CD14-positive monocyte (primary cell): Measurements from ENCODE around the gene TWIST1. TPM values are rescaled to one million over a fixed set of nuclear protein-coding genes. Genes with fewer than 3 reads are reported as not detected.

Experiments used
- DNase-seq, 3 donors: peaks; one replicate each; pipeline ENCODE4 v3.0.0-alpha.2; 2011 to 2022
- H2AFZ ChIP-seq: 2 replicates; pipeline ENCODE4 v1.6.0; 2012; ENCODE audit warnings: mild to moderate bottlenecking, low read depth, low read length, inconsistent platforms; ENCODE audit not compliant: insufficient read depth, poor library complexity, severe bottlenecking
- H3K27ac ChIP-seq, 2 donors: 1 replicate in 1 of 2; 2 replicates in 1 of 2; pipeline ENCODE4 v1.5.1; 2012 to 2013; ENCODE audit warnings: low read length in 2 of 2, control low read depth in 1 of 2, inconsistent platforms in 1 of 2, low read depth in 1 of 2, mild to moderate bottlenecking in 1 of 2
- H3K27me3 ChIP-seq, 2 donors: one replicate each; pipeline versions ENCODE4 v1.6.0 to v1.6.1; 2011 to 2013; ENCODE audit warnings: low read length in 2 of 2; ENCODE audit not compliant: control insufficient read depth in 2 of 2, insufficient read depth in 2 of 2
- H3K36me3 ChIP-seq, 2 donors: replicated peaks in 1 of 2; 1 replicate in 1 of 2; 2 replicates in 1 of 2; pipeline versions ENCODE4 v1.5.1 to v1.6.1; 2012 to 2013; ENCODE audit warnings: low read length in 2 of 2, control low read depth in 1 of 2, inconsistent platforms in 1 of 2, mild to moderate bottlenecking in 1 of 2; ENCODE audit not compliant: insufficient read depth in 2 of 2, control insufficient read depth in 1 of 2
- H3K4me1 ChIP-seq, 2 donors: 1 replicate in 1 of 2; 2 replicates in 1 of 2; pipeline versions ENCODE4 v1.5.1 to v1.6.1; 2012 to 2013; ENCODE audit warnings: low read length in 2 of 2, control low read depth in 1 of 2, inconsistent platforms in 1 of 2, mild to moderate bottlenecking in 1 of 2, moderate library complexity in 1 of 2; ENCODE audit not compliant: insufficient read depth in 2 of 2, control insufficient read depth in 1 of 2
- H3K4me2 ChIP-seq: replicated peaks from 2 replicates; pipeline ENCODE3; 2012; ENCODE audit warnings: low read length, moderate library complexity, mild to moderate bottlenecking; ENCODE audit not compliant: poor library complexity, severe bottlenecking; ENCODE audit errors: extremely low read depth
- H3K4me3 ChIP-seq, 3 experiments: fragments of 200-600 bp in 1 of 3; sonication (generic) in 1 of 3; replicated peaks in 1 of 3; 1 replicate in 2 of 3; 2 replicates in 1 of 3; pipeline ENCODE4 v1.5.1; 2011 to 2013; ENCODE audit warnings: low read length in 3 of 3, mild to moderate bottlenecking in 3 of 3, control low read depth in 2 of 3, low read depth in 2 of 3, inconsistent platforms in 1 of 3, moderate library complexity in 1 of 3
- H3K79me2 ChIP-seq: 2 replicates; pipeline ENCODE4 v1.6.0; 2012; ENCODE audit warnings: mild to moderate bottlenecking, control low read depth, inconsistent platforms, low read length, moderate library complexity; ENCODE audit not compliant: insufficient read depth
- H3K9ac ChIP-seq: 2 replicates; pipeline ENCODE4 v1.6.0; 2017; ENCODE audit warnings: low read length, mild to moderate bottlenecking; ENCODE audit not compliant: insufficient read depth, poor library complexity, severe bottlenecking
- H3K9me3 ChIP-seq, 2 donors: replicated peaks in 1 of 2; 1 replicate in 1 of 2; 2 replicates in 1 of 2; pipeline versions ENCODE4 v1.5.1 to v1.6.1; 2012 to 2013; ENCODE audit warnings: low read length in 2 of 2, control low read depth in 1 of 2; ENCODE audit not compliant: control insufficient read depth in 1 of 2, insufficient read depth in 1 of 2
- H4K20me1 ChIP-seq: 2 replicates; pipeline ENCODE4 v1.6.0; 2012; ENCODE audit warnings: mild to moderate bottlenecking, low read length, control low read depth, moderate library complexity; ENCODE audit not compliant: insufficient read depth
- H3K27ac Mint-ChIP-seq, 7 donors: one replicate each; pipeline ENCODE4 v1.8.0; 2020; ENCODE audit warnings: mild to moderate bottlenecking in 7 of 7, mixed read lengths in 7 of 7, moderate library complexity in 6 of 7, inconsistent platforms in 2 of 7
- H3K27me3 Mint-ChIP-seq, 3 donors: one replicate each; pipeline ENCODE4 v1.8.0; 2021 to 2022; ENCODE audit warnings: low read depth in 3 of 3, mild to moderate bottlenecking in 3 of 3, mixed read lengths in 3 of 3, moderate library complexity in 3 of 3, inconsistent platforms in 1 of 3
- H3K36me3 Mint-ChIP-seq, 2 donors: one replicate each; pipeline ENCODE4 v1.8.0; 2020; ENCODE audit warnings: mixed read lengths in 2 of 2, inconsistent platforms in 1 of 2, mild to moderate bottlenecking in 1 of 2
- H3K4me1 Mint-ChIP-seq: one replicate; pipeline ENCODE4 v1.8.0; 2020; ENCODE audit warnings: mild to moderate bottlenecking, mixed read lengths
- H3K4me3 Mint-ChIP-seq, 2 donors: one replicate each; pipeline ENCODE4 v1.8.0; 2020; ENCODE audit warnings: mild to moderate bottlenecking in 2 of 2, mixed read lengths in 2 of 2, moderate library complexity in 1 of 2
- H3K9me3 Mint-ChIP-seq, 7 donors: one replicate each; pipeline ENCODE4 v1.8.0; 2020 to 2022; ENCODE audit warnings: mixed read lengths in 7 of 7, mild to moderate bottlenecking in 6 of 7, moderate library complexity in 6 of 7, inconsistent platforms in 2 of 7
- WGBS: methylation state at CpG from one replicate; pipeline ENCODE4 v1.1.5; 2013; ENCODE audit warnings: missing lambda C conversion rate; ENCODE audit not compliant: insufficient coverage; 5-methylcytosine and 5-hydroxymethylcytosine counted together
- intact Hi-C, 2 donors: fragments of 100-400 bp; cut with micrococcal nuclease; formaldehyde crosslinking; loops; one replicate each; pipeline versions ENCODE4 v1.15.0 to v1.15.1; 2023
- polyA plus RNA-seq, 3 donors: library from polyadenylated mRNA; depleted of rRNA in 1 of 3; unstranded in 2 of 3; stranded (reverse) in 1 of 3; fragments of 300-500 nt in 2 of 3; fragments of >200 nt in 1 of 3; fragmentation: Illumina TruSeq in 2 of 3; gene quantifications; 1 replicate in 2 of 3; 2 replicates in 1 of 3; pipeline ENCODE4 v1.2.3, GENCODE V29; 2012 to 2021
- TF ChIP-seq, protein P1 (sequence below): fragments of 200-600 bp; IDR thresholded peaks from one replicate; pipeline ENCODE4 v1.8.0; 2022; ENCODE audit warnings: antibody characterized with exemption, mild to moderate bottlenecking

TWIST1 gene
- polyA plus RNA-seq, 3 donors: not detected

DNA sequence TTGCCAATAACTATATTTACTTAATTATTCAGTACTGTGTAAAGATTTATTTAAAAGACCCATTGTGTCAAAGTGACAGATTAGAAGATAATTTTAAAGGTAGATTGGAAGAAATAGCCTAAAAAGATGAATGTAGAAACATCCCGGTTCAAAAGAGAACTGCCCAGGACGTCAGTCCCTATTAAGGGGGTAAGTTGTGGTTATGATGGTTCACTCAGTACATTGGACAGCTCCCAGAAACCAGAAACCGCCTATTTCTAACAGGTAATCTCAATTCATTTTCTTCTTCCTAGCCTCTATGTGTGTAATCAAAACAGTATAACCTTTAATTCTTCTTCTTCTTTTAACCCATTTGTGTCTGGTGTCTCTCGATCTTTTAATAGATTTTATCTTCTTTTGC, 29.3 kb upstream of the TWIST1 start:
- H3K4me2 ChIP-seq: no peak overlapping the region
- Mint-ChIP-seq H3K9me3 (peaks cover 2 to 18% (median 15%) of the 10 kb centered on the region in 7 donors), H3K27me3 (peaks cover 57 to 60% (median 58%) of the 10 kb centered on the region in 3 donors), H3K4me3 (peak overlapping the region in 1 of 2 donors; percentile 48), H3K36me3 (peaks cover 0 to 5% of the 10 kb centered on the region in 2 donors), H3K4me1 (peaks cover 5% of the 10 kb centered on the region), H3K27ac (no peak overlapping the region)
- H3K27me3 ChIP-seq: peaks cover 49 to 61% of the 10 kb centered on the region in 2 donors
- no peaks in the 10 kb centered on the region for H3K4me1 ChIP-seq
- no peak overlapping the region for H3K4me3 ChIP-seq
- intact Hi-C loops: no loop called here
- peaks cover 19 to 23% of the 10 kb centered on the region in 2 donors for H3K9me3 ChIP-seq
- no peaks in the 10 kb centered on the region for H3K79me2 ChIP-seq
- H2AFZ ChIP-seq: no peak overlapping the region
- H3K9ac ChIP-seq: no peak overlapping the region
- H3K36me3 ChIP-seq: no peaks in the 10 kb centered on the region
- DNase-seq: no peak
- TF ChIP-seq, protein P1, sequence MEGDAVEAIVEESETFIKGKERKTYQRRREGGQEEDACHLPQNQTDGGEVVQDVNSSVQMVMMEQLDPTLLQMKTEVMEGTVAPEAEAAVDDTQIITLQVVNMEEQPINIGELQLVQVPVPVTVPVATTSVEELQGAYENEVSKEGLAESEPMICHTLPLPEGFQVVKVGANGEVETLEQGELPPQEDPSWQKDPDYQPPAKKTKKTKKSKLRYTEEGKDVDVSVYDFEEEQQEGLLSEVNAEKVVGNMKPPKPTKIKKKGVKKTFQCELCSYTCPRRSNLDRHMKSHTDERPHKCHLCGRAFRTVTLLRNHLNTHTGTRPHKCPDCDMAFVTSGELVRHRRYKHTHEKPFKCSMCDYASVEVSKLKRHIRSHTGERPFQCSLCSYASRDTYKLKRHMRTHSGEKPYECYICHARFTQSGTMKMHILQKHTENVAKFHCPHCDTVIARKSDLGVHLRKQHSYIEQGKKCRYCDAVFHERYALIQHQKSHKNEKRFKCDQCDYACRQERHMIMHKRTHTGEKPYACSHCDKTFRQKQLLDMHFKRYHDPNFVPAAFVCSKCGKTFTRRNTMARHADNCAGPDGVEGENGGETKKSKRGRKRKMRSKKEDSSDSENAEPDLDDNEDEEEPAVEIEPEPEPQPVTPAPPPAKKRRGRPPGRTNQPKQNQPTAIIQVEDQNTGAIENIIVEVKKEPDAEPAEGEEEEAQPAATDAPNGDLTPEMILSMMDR: no peak
- H3K27ac ChIP-seq: no peak overlapping the region
- H4K20me1 ChIP-seq: no peaks in the 10 kb centered on the region
- WGBS: no CpG with 5 or more reads among the region's 4 CpGs

DNA sequence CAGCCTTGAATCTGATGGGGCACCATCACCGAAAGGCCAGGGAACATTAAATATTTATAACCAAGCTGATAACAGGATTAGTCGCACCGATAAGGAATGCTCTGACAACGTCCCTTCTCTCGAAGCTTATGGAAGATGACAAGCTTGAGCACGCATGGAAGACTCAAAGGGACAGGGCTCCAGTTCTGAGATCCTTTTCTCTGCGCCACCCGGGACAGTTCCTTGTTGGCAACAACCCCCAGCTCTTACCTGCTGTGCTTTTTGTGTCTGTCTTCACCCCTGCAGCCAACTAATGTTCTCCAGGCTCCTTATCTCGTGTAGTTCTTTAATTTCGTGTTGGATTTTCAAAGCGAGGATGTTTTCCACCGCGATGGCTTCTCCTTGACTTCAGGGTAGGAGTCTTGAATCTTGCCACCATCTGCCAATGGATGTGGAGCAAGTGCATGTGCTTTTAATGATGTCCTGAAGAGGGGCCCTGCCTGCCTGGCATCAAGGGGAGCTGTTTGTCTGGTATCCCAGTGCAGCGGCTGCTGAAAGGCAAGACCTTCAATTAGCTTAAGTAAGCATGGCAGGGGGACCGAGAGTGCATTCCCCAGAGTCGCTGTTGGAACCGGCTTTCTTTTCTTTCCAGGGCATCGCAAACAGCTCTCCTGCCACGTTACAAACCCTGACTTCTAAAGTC, 28.1 kb upstream of the TWIST1 start:
- H3K27me3 ChIP-seq: peaks cover 53 to 70% of the 10 kb centered on the region in 2 donors
- no peaks in the 10 kb centered on the region for H3K36me3 ChIP-seq
- Mint-ChIP-seq H3K27me3 (peaks cover 60 to 68% (median 62%) of the 10 kb centered on the region in 3 donors), H3K27ac (no peak overlapping the region), H3K36me3 (peaks cover 0 to 5% of the 10 kb centered on the region in 2 donors), H3K4me1 (peaks cover 5% of the 10 kb centered on the region), H3K4me3 (peak overlapping the region in 1 of 2 donors; percentile 82), H3K9me3 (peaks cover 0 to 18% (median 15%) of the 10 kb centered on the region in 7 donors)
- no peak for DNase-seq
- H4K20me1 ChIP-seq: no peaks in the 10 kb centered on the region
- WGBS: 8% methylated on average over 14 of the region's 19 CpGs
- H2AFZ ChIP-seq: no peak overlapping the region
- intact Hi-C loops: no loop called here
- H3K9ac ChIP-seq: no peak overlapping the region
- peaks cover 19 to 25% of the 10 kb centered on the region in 2 donors for H3K9me3 ChIP-seq
- no peak overlapping the region for H3K27ac ChIP-seq
- H3K4me2 ChIP-seq: no peak overlapping the region
- no peaks in the 10 kb centered on the region for H3K4me1 ChIP-seq
- no peaks in the 10 kb centered on the region for H3K79me2 ChIP-seq
- TF ChIP-seq, protein P1: no peak
- no peak overlapping the region for H3K4me3 ChIP-seq
